Retinal pigment epithelial cell (primary cell): Measurements from ENCODE around the gene EMB.
"Not testable (repeated sequence)": the region's sequence is repeated elsewhere in the genome, so short reads cannot be mapped to it uniquely, and the experiment has no call there.

ENCODE experiments used
- DNase-seq: peaks from one replicate; pipeline ENCODE4 v3.0.0-alpha.2; 2010; ENCODE audit warnings: low read depth
- H3K4me3 ChIP-seq: 2 replicates; pipeline ENCODE4 v1.5.1; 2011; ENCODE audit warnings: mild to moderate bottlenecking, low read length, control low read depth, moderate library complexity
- CTCF ChIP-seq: conservative IDR thresholded peaks from 2 replicates; pipeline ENCODE4 v1.5.1; 2011; ENCODE audit warnings: low read depth, low read length, control low read depth, inconsistent platforms

Gene EMB

DNA sequence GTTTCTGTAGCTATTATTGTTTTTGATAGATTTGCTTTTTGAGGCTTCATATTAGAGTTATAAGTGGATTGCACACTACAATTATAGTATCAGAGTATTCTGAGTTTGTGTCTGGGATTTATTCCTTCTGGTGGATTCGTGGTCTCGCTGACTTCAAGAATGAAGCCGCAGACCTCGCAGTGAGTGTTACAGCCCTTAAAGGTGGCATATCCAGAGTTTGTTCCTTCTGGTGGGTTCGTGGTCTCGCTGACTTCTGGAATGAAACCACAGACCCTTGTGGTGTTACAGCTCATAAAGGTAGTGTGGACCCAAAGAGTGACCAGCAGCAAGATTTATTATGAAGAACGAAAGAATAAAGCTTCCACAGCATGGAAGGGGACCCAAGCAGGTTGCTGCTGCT lies 6.9 kb upstream of the EMB start:
- H3K4me3 ChIP-seq = no peak overlapping the region
- DNase-seq = no peak
- no peak for TF ChIP-seq CTCF

- TF ChIP-seq CTCF = no peak
- H3K4me3 ChIP-seq = no peak overlapping the region
- no peak for DNase-seq
Measured at GRCh38 chr5:50447228-50447627, 6.1 kb upstream of the EMB start.

DNA sequence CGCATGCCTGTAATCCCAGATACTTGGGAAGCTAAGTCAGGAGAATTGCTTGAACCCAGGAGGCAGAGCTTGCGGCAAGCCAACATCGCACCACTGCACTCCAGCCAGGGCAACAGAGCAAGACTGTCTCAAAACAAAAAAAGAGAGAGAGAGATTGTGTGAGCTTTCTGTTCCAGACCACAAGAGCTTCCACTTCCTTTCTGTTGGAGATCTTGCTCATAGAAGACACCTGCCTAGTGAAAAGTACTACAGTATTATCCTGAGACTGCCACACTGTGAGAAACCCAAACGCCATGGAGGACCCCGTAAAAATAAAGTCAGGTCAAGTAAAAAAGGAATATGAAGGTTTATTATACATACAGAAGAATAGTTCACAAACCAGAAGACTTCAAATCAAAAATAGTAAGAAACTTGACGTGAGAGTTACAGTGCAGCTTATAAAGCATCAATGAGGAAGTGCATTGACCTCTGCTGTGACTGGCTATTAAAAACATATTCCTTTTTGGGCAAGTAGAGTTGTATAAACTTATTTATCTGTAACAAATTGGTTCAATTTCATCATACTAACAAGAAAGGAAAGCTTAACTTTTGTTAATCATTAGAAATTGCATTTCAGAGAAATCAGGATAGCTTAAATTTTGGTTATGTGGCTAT lies 4.3 kb upstream of the EMB start:
- no peak for DNase-seq
- no peak overlapping the region for H3K4me3 ChIP-seq
- no peak for TF ChIP-seq CTCF

DNA sequence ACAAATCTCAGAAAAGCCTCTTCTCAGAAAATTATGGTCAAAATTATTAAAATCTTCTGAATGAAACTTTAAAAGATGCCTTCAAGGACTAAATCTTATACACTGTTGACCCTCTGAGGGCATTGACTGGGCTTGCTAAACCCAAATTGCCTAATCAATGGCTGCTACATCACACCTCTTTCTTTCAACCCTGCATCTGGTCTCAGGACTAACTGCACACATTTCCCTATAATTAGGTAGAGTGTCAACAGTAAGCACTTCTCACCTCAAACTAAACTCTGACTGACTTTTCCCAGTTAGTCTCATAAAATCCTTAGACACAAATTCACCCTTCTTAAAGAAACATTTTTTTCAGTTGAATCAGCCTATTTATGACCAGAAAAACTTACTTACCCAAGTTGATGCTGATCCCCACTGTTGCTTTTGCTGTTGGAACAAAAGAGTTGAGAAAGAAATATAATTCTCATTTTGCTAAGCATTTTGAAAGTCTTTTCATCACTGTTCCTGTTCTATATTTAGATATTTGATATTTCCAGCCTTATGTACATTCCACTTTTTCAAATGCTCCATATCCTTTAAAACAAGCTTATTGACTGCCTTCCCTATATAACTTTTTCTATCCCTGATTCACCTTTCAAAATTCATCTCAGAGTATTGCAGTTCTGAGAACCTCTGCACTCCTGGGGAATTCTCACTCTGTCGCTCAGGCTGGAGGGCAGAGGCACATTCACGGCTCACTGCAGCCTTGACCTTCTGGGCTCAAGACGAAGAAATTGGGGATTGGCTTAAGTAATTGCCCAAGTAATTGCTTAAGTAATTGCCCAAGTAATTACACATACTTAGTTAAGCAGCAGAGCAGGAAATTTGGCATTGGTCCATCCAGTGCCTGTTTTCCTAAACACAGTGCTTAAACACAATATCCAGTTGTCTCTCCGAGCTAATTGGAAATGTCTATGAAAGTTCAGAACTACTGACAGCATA lies 1.8 kb upstream of the EMB start:
- not testable (repeated sequence) for DNase-seq

DNA sequence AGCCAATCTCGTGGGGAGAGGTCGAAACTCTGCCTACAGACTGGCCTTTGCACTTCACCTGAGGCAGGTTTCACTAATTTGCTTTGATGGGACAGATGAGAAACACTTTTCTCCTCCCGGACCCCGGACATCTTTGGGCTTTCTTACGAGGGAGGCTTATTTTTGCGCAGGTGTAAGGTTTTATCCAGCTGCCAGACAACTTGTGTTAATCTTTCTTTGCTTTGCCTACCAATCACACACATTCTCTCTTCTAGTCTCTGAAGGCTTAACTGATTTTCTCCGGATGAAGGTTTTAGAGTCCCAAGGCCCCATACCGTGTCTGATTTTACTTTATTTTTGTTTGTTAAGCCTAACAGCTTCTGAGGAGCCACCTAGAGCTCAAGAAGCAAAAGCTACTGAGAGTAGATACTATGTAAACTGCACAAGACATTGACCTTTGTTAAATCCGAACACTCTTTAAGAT lies 436 bp upstream of the EMB start:
- H3K4me3 ChIP-seq = peak overlapping the region; percentile 66
- no peak for DNase-seq
- TF ChIP-seq CTCF = no peak

More for the DNA sequence above, 1.8 kb upstream of the EMB start:
- not testable (repeated sequence) for H3K4me3 ChIP-seq

DNA sequence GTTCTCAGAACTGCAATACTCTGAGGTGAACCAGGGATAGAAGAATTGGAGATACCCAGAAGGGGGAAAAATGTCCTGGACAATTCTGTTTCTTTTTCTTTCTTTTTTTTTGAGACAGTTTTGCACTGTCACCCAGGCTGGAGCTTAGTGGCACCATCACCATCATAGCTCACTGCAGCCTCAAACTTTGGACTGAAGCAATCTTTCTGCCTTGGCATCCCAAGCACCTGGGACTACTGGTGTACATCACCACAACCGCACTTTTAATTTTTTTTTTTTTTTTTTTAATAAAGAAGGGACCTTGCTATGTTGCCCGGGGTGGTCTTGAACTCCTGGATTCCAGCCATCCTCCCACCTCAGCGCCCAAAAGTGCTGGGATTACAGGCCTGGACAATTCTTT lies 1.9 kb downstream of the EMB start:
- no peak for DNase-seq
- TF ChIP-seq CTCF = no peak
- H3K4me3 ChIP-seq = no peak overlapping the region

DNA sequence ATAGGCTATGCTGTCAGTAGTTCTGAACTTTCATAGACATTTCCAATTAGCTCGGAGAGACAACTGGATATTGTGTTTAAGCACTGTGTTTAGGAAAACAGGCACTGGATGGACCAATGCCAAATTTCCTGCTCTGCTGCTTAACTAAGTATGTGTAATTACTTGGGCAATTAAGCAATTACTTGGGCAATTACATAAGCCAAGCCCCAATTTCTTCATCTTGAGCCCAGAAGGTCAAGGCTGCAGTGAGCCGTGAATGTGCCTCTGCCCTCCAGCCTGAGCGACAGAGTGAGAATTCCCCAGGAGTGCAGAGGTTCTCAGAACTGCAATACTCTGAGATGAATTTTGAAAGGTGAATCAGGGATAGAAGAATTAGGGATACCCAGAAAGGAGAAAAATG lies 3.0 kb downstream of the EMB start:
- DNase-seq, H3K4me3 ChIP-seq: not testable (repeated sequence)

- no peak for TF ChIP-seq CTCF
- DNase-seq = no peak
- H3K4me3 ChIP-seq = no peak overlapping the region
Measured at GRCh38 chr5:50435168-50435567, 5.9 kb downstream of the EMB start.

- H3K4me3 ChIP-seq, DNase-seq: not testable (repeated sequence)
Measured at GRCh38 chr5:50431133-50431904, 9.8 kb downstream of the EMB start.

DNA sequence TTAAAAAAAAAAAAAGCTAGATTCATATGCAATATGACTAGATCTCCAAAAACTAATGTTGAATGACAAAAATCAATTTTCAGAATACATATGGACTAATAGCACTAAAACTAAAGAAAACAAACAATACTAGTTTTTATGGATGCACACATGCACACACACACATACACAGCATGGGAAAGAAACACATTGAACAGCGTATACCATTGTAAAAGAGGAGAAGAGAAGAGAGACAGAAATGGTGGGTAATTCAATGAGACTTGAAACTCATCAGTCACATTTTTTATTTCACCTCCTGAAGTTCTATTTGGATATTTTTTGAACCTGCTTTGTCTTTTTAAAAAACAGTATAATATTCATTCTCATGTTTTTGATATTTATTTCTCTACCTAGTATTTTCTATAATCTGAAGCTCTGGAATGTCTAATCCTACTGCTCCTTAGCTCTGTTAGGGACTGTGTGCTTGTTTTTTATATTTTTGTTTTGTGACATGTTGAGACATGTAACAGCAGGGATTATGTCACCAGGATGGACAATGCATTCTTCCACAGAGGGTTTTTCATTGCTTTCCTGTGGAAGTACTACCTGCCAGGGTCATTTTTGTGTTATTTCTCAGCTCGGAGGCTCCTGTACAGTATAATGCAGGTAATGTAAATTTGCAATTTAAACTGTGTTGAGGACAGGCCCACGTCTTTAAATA lies 17.8 kb downstream of the EMB start:
- not testable (repeated sequence) for DNase-seq, H3K4me3 ChIP-seq
